Trophoblast cell (in vitro differentiated cells and primary cell): Measurements from ENCODE around the gene ACTN2. TPM values are rescaled to one million over a fixed set of nuclear protein-coding genes. Genes with fewer than 3 reads are reported as not detected.

Experiments used
- DNase-seq, 2 donors: peaks; one replicate each; pipeline ENCODE4 v3.0.0-alpha.2; 2016
- H2AFZ ChIP-seq: 2 replicates; pipeline ENCODE4 v1.6.1; 2013; ENCODE audit warnings: low read length, moderate library complexity, mild to moderate bottlenecking; ENCODE audit not compliant: insufficient read depth, poor library complexity
- H2AK5ac ChIP-seq: 2 replicates; pipeline ENCODE4 v1.6.1; 2013; ENCODE audit warnings: mild to moderate bottlenecking, low read length
- H2BK120ac ChIP-seq: 2 replicates; pipeline ENCODE4 v1.6.1; 2013; ENCODE audit warnings: low read length, mild to moderate bottlenecking, moderate library complexity; ENCODE audit not compliant: insufficient read depth, poor library complexity
- H2BK12ac ChIP-seq: 2 replicates; pipeline ENCODE4 v1.6.1; 2013; ENCODE audit warnings: mild to moderate bottlenecking, low read length, moderate library complexity
- H2BK5ac ChIP-seq: 2 replicates; pipeline ENCODE4 v1.6.1; 2013; ENCODE audit warnings: low read length, low read depth, moderate library complexity, mild to moderate bottlenecking; ENCODE audit not compliant: poor library complexity
- H3K14ac ChIP-seq: 2 replicates; pipeline ENCODE4 v1.6.1; 2013; ENCODE audit warnings: mild to moderate bottlenecking, low read length
- H3K18ac ChIP-seq: 2 replicates; pipeline ENCODE4 v1.6.1; 2013; ENCODE audit warnings: mild to moderate bottlenecking, low read length
- H3K23ac ChIP-seq: 2 replicates; pipeline ENCODE4 v1.6.1; 2013; ENCODE audit warnings: low read length
- H3K27ac ChIP-seq: 2 replicates; pipeline ENCODE4 v1.5.1; 2013; ENCODE audit warnings: low read depth, mild to moderate bottlenecking, inconsistent platforms, low read length, moderate library complexity
- H3K27me3 ChIP-seq: 2 replicates; pipeline ENCODE4 v1.6.1; 2013; ENCODE audit warnings: inconsistent platforms, mild to moderate bottlenecking, low read length, moderate library complexity; ENCODE audit not compliant: insufficient read depth
- H3K36me3 ChIP-seq, 2 experiments: 1 replicate in 1 of 2; 2 replicates in 1 of 2; pipeline ENCODE4 v1.6.1; 2013; ENCODE audit warnings: low read length in 2 of 2, mild to moderate bottlenecking in 2 of 2, moderate library complexity in 1 of 2; ENCODE audit not compliant: insufficient read depth in 2 of 2, control insufficient read depth in 1 of 2
- H3K4ac ChIP-seq: 2 replicates; pipeline ENCODE4 v1.6.1; 2013; ENCODE audit warnings: low read depth, mild to moderate bottlenecking, low read length, moderate library complexity
- H3K4me1 ChIP-seq, 2 experiments: 1 replicate in 1 of 2; 2 replicates in 1 of 2; pipeline ENCODE4 v1.6.1; 2013; ENCODE audit warnings: low read length in 2 of 2, mild to moderate bottlenecking in 2 of 2, moderate library complexity in 1 of 2; ENCODE audit not compliant: insufficient read depth in 2 of 2, control insufficient read depth in 1 of 2
- H3K4me2 ChIP-seq: 2 replicates; pipeline ENCODE4 v1.6.1; 2013; ENCODE audit warnings: inconsistent platforms, mild to moderate bottlenecking, low read length, moderate library complexity
- H3K4me3 ChIP-seq: 2 replicates; pipeline ENCODE4 v1.5.1; 2013; ENCODE audit warnings: mild to moderate bottlenecking, low read depth, low read length, inconsistent platforms
- H3K79me1 ChIP-seq: one replicate; pipeline ENCODE4 v1.6.1; 2013; ENCODE audit warnings: low read length
- H3K79me2 ChIP-seq: 2 replicates; pipeline ENCODE4 v1.6.1; 2013; ENCODE audit warnings: low read length, mild to moderate bottlenecking; ENCODE audit not compliant: control insufficient read depth, insufficient read depth, poor library complexity
- H3K9ac ChIP-seq: 2 replicates; pipeline ENCODE4 v1.6.1; 2013; ENCODE audit warnings: mild to moderate bottlenecking, low read length
- H3K9me3 ChIP-seq: 2 replicates; pipeline ENCODE4 v1.6.1; 2013; ENCODE audit warnings: low read depth, mild to moderate bottlenecking, control low read depth, inconsistent platforms, low read length; ENCODE audit not compliant: insufficient read depth
- H4K12ac ChIP-seq: 2 replicates; pipeline ENCODE4 v1.6.1; 2013; ENCODE audit warnings: low read depth, mild to moderate bottlenecking, low read length, moderate library complexity
- H4K8ac ChIP-seq: 2 replicates; pipeline ENCODE4 v1.6.1; 2013; ENCODE audit warnings: low read depth, mild to moderate bottlenecking, low read length, moderate library complexity
- H4K91ac ChIP-seq: one replicate; pipeline ENCODE4 v1.6.1; 2013; ENCODE audit warnings: low read depth, mild to moderate bottlenecking, low read length, moderate library complexity
- WGBS: extraction: QIAGEN DNeasy Blood & Tissue Kit; methylation state at CpG from one replicate; pipeline ENCODE4 v1.1.7; 2013; ENCODE audit warnings: missing lambda C conversion rate; ENCODE audit not compliant: insufficient read length, insufficient coverage; ENCODE audit errors: extremely low coverage; 5-methylcytosine and 5-hydroxymethylcytosine counted together
- polyA plus RNA-seq: library from polyadenylated mRNA; stranded (reverse); fragments of 200-250 nt; gene quantifications from 2 replicates; pipeline ENCODE4 v1.2.3, GENCODE V29; 2013

ACTN2 gene
- polyA plus RNA-seq = 6.9 and 8.3 TPM in 2 replicates

DNA sequence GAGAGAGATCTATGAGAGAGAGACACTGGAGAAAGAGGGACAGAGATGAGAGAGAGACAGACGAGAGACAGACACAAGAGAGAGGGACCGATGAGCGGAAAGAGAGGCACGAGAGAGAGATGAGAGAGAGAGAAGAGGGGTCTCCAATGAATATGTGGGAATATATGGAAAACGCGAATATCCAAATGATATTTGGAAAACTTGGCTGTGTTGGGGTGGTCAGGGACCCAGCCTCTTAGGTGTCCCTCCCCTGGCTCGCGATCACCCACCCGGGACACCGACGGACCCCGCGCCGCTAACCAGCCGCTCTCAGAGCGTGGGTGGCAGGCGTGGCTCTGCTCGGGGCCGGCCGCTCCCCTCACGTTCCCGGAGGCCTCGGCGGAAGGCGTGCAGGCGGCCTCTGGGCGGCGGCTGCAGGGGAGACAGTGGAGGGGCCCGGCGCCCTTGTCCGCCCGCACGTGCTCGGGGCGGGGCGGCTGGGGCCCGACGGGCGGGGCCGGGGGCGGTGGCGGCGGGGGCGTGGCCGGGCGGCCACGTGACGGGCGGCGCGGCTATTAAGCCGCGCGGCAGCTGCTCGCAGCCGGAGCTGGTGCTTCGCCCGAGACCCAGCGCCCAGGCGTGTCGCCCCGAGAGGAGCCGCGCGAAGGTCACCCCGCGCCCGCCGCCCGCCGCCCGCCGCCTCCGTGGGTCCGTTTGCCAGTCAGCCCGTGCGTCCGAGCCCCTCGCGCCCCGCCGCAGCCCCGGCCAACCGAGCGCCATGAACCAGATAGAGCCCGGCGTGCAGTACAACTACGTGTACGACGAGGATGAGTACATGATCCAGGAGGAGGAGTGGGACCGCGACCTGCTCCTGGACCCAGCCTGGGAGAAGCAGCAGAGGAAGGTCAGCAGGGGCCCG, at the start of gene ACTN2:
Gene ACTN2, plus strand, starts transcription at position 583 of the 898 bp plus-strand sequence. Its CDS starts 175 bp downstream, at position 758.
- Histone ChIP-seq H3K23ac (no peak within 1 kb of the TSS), H3K9ac (no peak within 1 kb of the TSS), H3K4me1 (peaks cover 6 to 8% of the 10 kb centered on the region in 2 experiments), H2AFZ (peak within 1 kb of the TSS; percentile 65), H2BK5ac (no peak within 1 kb of the TSS), H3K27me3 (peaks cover 13% of the 10 kb centered on the region), H3K4me3 (peak within 1 kb of the TSS; percentile 29), H4K91ac (no peak within 1 kb of the TSS), H3K4ac (no peak within 1 kb of the TSS), H2BK12ac (no peak within 1 kb of the TSS), H2AK5ac (no peak within 1 kb of the TSS), H4K8ac (peak within 1 kb of the TSS; percentile 22), H2BK120ac (no peak within 1 kb of the TSS), H3K79me1 (peaks cover 2% of the 10 kb centered on the region), H3K36me3 (no peaks in the 10 kb centered on the region), H4K12ac (peak within 1 kb of the TSS; percentile 25), H3K9me3 (no peaks in the 10 kb centered on the region), H3K18ac (no peak within 1 kb of the TSS), H3K14ac (no peak within 1 kb of the TSS), H3K27ac (no peak within 1 kb of the TSS), H3K4me2 (peak within 1 kb of the TSS; percentile 61), H3K79me2 (peaks cover 2% of the 10 kb centered on the region)
- DNase-seq = peak; percentile 6 to 33
- no CpG with 5 or more reads among the region's 93 CpGs for WGBS

DNA sequence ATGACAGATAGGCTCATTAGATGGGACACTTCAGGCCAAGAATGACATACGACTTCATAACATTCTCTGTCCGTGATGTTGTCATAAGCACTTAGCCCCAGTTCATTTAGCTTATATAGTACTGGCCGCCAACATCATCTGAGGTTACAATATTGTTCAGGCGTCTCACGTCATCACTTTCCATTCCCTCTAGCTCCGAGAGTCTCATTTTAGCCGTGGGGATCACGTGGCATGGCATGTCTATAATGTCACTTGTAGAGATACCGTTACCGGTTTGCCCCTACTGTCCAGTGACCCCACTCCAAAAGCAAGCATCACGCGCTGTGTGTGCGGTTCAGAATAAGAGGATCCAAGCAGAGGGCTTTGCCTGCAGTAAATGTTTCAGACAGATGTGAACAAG, 47.4 kb upstream of the ACTN2 start:
- Histone ChIP-seq H3K9me3 (no peaks in the 10 kb centered on the region), H3K18ac (no peak overlapping the region), H3K79me2 (no peaks in the 10 kb centered on the region), H3K36me3 (no peaks in the 10 kb centered on the region), H3K4me3 (peak overlapping the region; percentile 2), H3K9ac (no peak overlapping the region), H3K27ac (no peak overlapping the region), H2BK120ac (no peak overlapping the region), H3K79me1 (no peaks in the 10 kb centered on the region), H2BK12ac (no peak overlapping the region), H3K27me3 (no peaks in the 10 kb centered on the region), H4K8ac (no peak overlapping the region), H2AFZ (no peak overlapping the region), H3K4ac (no peak overlapping the region), H3K23ac (no peak overlapping the region), H2AK5ac (no peak overlapping the region), H3K14ac (no peak overlapping the region), H4K12ac (no peak overlapping the region), H3K4me2 (no peak overlapping the region), H4K91ac (no peak overlapping the region), H3K4me1 (no peaks in the 10 kb centered on the region), H2BK5ac (no peak overlapping the region)
- DNase-seq = no peak
- no CpG with 5 or more reads among the region's 13 CpGs for WGBS

DNA sequence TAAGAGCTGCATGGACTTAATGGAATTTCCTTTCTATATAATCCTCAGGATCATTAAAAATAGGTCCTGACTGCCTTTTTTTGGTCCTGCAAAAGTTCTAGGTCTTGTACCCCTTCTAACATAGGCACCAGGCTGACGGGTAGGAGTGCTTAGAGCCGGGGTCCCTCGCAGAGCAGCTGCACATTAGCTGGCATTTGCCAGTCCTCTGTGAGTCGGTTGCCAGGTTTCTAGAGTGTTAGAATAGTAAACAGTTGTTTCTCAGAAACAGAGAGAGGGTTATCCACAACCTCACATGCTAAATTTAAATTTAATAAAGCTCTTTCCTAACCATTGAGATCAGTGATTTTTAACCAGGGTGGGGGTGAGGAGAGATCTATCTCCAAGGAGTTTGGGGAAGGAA, 46.6 kb upstream of the ACTN2 start:
- no peak overlapping the region for H3K9ac ChIP-seq
- no peak overlapping the region for H3K4me2 ChIP-seq
- no CpG with 5 or more reads among the region's 4 CpGs for WGBS
- no peaks in the 10 kb centered on the region for H3K36me3 ChIP-seq
- no peaks in the 10 kb centered on the region for H3K4me1 ChIP-seq
- H3K23ac ChIP-seq = no peak overlapping the region
- H3K18ac ChIP-seq = no peak overlapping the region
- no peak overlapping the region for H4K8ac ChIP-seq
- no peak overlapping the region for H4K91ac ChIP-seq
- H2AK5ac ChIP-seq = no peak overlapping the region
- no peak overlapping the region for H3K4ac ChIP-seq
- H3K27me3 ChIP-seq = no peaks in the 10 kb centered on the region
- H2BK5ac ChIP-seq = no peak overlapping the region
- H2AFZ ChIP-seq = no peak overlapping the region
- H3K27ac ChIP-seq = no peak overlapping the region
- no peaks in the 10 kb centered on the region for H3K79me2 ChIP-seq
- H3K4me3 ChIP-seq = no peak overlapping the region
- H2BK120ac ChIP-seq = no peak overlapping the region
- DNase-seq = no peak
- no peak overlapping the region for H2BK12ac ChIP-seq
- no peak overlapping the region for H3K14ac ChIP-seq
- H3K79me1 ChIP-seq = no peaks in the 10 kb centered on the region
- H3K9me3 ChIP-seq = no peaks in the 10 kb centered on the region
- H4K12ac ChIP-seq = no peak overlapping the region

DNA sequence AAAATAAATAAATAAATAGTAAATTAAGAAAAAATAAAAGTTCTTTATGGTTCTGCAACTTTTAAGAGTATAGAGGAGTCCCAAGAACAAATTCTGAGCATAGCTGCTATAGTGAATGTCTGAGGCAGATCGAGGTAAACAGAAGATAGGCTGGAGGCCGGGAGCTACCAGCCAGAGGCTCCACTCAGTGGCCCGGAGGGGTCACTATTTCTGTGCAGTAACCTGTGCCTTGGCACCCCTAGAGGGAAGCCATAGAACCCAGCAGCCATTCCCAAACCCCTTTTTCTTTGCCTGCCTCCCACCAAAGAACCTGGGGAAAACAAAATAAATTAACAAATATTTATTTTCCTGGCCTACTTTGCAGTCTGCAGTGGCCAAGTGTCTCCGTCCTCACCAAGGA, 43.5 kb upstream of the ACTN2 start:
- Histone ChIP-seq H3K9me3 (no peaks in the 10 kb centered on the region), H3K79me2 (no peaks in the 10 kb centered on the region), H3K18ac (no peak overlapping the region), H3K27ac (no peak overlapping the region), H3K23ac (no peak overlapping the region), H2BK5ac (no peak overlapping the region), H2BK12ac (no peak overlapping the region), H4K91ac (no peak overlapping the region), H3K14ac (no peak overlapping the region), H3K4me1 (no peaks in the 10 kb centered on the region), H3K4me2 (no peak overlapping the region), H3K4me3 (no peak overlapping the region), H3K4ac (no peak overlapping the region), H3K27me3 (no peaks in the 10 kb centered on the region), H3K9ac (no peak overlapping the region), H4K8ac (no peak overlapping the region), H2BK120ac (no peak overlapping the region), H3K79me1 (no peaks in the 10 kb centered on the region), H2AFZ (no peak overlapping the region), H2AK5ac (no peak overlapping the region), H4K12ac (no peak overlapping the region), H3K36me3 (no peaks in the 10 kb centered on the region)
- no CpG with 5 or more reads among the region's 4 CpGs for WGBS
- DNase-seq = no peak
